ENCODE data around the gene SPTLC1. TPM values are rescaled to one million over a fixed set of nuclear protein-coding genes. Genes with fewer than 3 reads are reported as not detected.

Gene SPTLC1
- total and polyA plus RNA-seq, 10 of the 15 experiments (the other 5 are each of a cell fraction or from before 2014, with no cell fraction given): 38.0 to 68.7 (median 52.8) TPM

- TF ChIP-seq MEF2B (IDR thresholded peaks at IDR 0.05; ENCODE audit: partially characterized antibody, poor library complexity, severe bottlenecking): no peak
Measured at GRCh38 chr9:92032891-92033290, 82.3 kb downstream of the SPTLC1 start (continued).

- H3K27ac ChIP-seq (ENCODE audit: control insufficient read depth, insufficient read depth): no peak overlapping the region
- ATAC-seq: peak; percentile 60
- no TSS peak for BruUV-seq (replicated peaks)
- SMC1A ChIA-PET (ENCODE audit: uncharacterized antibody, unreplicated experiment): interaction anchor here (1.6 kb wide), 1 partner anchor 28 kb away, joined by 4 read pairs; no protein-coding TSS in a partner anchor
- no peak overlapping the region for H2AFZ ChIP-seq (ENCODE audit: control insufficient read depth, low read depth, low read length)
- POLR2A ChIA-PET: no interaction called here
- H3K4me2 ChIP-seq (ENCODE audit: control insufficient read depth, insufficient read depth): no peak overlapping the region
- no peaks in the 10 kb centered on the region for H4K20me1 ChIP-seq (ENCODE audit: control insufficient read depth, insufficient read depth)
- FAIRE-seq: peak; percentile 47
- RAD21 ChIA-PET (ENCODE audit: unreplicated experiment): no interaction called here
- no peaks in the 10 kb centered on the region for H3K4me1 ChIP-seq (ENCODE audit: control insufficient read depth, insufficient read depth, low read length)
- H3K27me3 ChIP-seq (replicated peaks in 1 of 2; ENCODE audit: control insufficient read depth in 2 of 2, insufficient read depth in 2 of 2, low read length in 1 of 2): no peaks in the 10 kb centered on the region
- intact Hi-C loops (cut with micrococcal nuclease; ENCODE audit: unreplicated experiment): no loop called here
- H3K9ac ChIP-seq (ENCODE audit: control insufficient read depth, insufficient read depth, low read length): no peak overlapping the region
- 46% methylated on average over 3 of the region's 3 CpGs for WGBS (ENCODE audit: insufficient coverage, insufficient replicate concordance, low lambda C conversion rate, missing lambda C conversion rate)
- H3K36me3 ChIP-seq (ENCODE audit: control insufficient read depth in 2 of 2, insufficient read depth in 2 of 2, low read length in 1 of 2): peaks cover 5 to 16% of the 10 kb centered on the region in 2 experiments
- DNase-seq (ENCODE audit: low read depth, low spot score): no peak
- no peak overlapping the region for H3K4me3 ChIP-seq
- CTCF ChIA-PET: no interaction called here
- no peaks in the 10 kb centered on the region for H3K79me2 ChIP-seq (ENCODE audit: control insufficient read depth, insufficient read depth, low read length)
- in situ Hi-C loops (cut with MboI): no loop called here
- H3K9me3 ChIP-seq (replicated peaks; ENCODE audit: control insufficient read depth, insufficient read depth, low read length): no peaks in the 10 kb centered on the region
- TF ChIP-seq NRF1 (conservative IDR thresholded peaks at IDR 0.05; ENCODE audit: low read depth, low read length) (no peak), NFIC (IDR thresholded peaks at IDR 0.05; ENCODE audit: low read depth, low read length) (peak; percentile 32; the same call in 1 of the 2 replicates), RUNX3 (IDR thresholded peaks at IDR 0.05; ENCODE audit: low read length) (peak; percentile 24; the same call in 1 of the 2 replicates), BCLAF1 (IDR thresholded peaks at IDR 0.05) (no peak), ZNF687 (IDR thresholded peaks at IDR 0.05) (no peak), ATF2 (IDR thresholded peaks at IDR 0.05; ENCODE audit: low read length) (0 out of 2 replicates have a peak, but pooled peaks have one; percentile 16), EZH2 (IDR thresholded peaks at IDR 0.05; ENCODE audit: borderline replicate concordance, control insufficient read depth, low read depth, low read length) (no peak), BHLHE40 (IDR thresholded peaks at IDR 0.05; ENCODE audit: borderline replicate concordance in 1 of 2, low read depth in 2 of 2, low read length in 1 of 2) (no peak), ZBTB11 (CRISPR knock-in tag; IDR thresholded peaks at IDR 0.05) (no peak)
Measured at GRCh38 chr9:92030367-92030766, 84.8 kb downstream of the SPTLC1 start.

Data from GM12878 (cell line).